RWPE2 (cell line): ENCODE data around the gene TOP2A.

Experiments used
- ATAC-seq: fragments of 200-7000 bp; cut with Tn5 transposase; 3 replicates; pipeline ENCODE4 v1.9.1; 2021; ENCODE audit warnings: low read depth
- DNase-seq: peaks from one replicate; pipeline ENCODE4 v3.0.0-alpha.2; 2020; ENCODE audit warnings: low spot score
- H3K27ac ChIP-seq: fragments of 450-650 bp; 2 replicates; pipeline ENCODE4 v1.5.1; 2017; ENCODE audit warnings: mild to moderate bottlenecking; ENCODE audit not compliant: poor library complexity, severe bottlenecking
- H3K27me3 ChIP-seq: fragments of 250-450 bp; sonication (Bioruptor Pico); 2 replicates; pipeline ENCODE4 v1.5.1; 2021; ENCODE audit warnings: mild to moderate bottlenecking, moderate library complexity; ENCODE audit not compliant: insufficient read depth, poor library complexity, severe bottlenecking
- H3K36me3 ChIP-seq: fragments of 250-450 bp; sonication (Bioruptor Pico); 2 replicates; pipeline ENCODE4 v1.5.1; 2020; ENCODE audit warnings: low read depth, mild to moderate bottlenecking, moderate library complexity
- H3K4me1 ChIP-seq: fragments of 250-450 bp; sonication (Bioruptor Pico); 2 replicates; pipeline ENCODE4 v1.5.1; 2021; ENCODE audit warnings: mild to moderate bottlenecking, moderate library complexity; ENCODE audit not compliant: insufficient read depth, poor library complexity, severe bottlenecking
- H3K4me3 ChIP-seq: fragments of 250-450 bp; sonication (Bioruptor Pico); 2 replicates; pipeline ENCODE4 v1.5.1; 2021; ENCODE audit warnings: mild to moderate bottlenecking, moderate library complexity; ENCODE audit not compliant: severe bottlenecking
- H3K9me3 ChIP-seq: fragments of 250-450 bp; sonication (Bioruptor Pico); 2 replicates; pipeline ENCODE4 v1.5.1; 2021; ENCODE audit warnings: mild to moderate bottlenecking, moderate library complexity; ENCODE audit not compliant: severe bottlenecking
- CTCF ChIP-seq: fragments of 450-650 bp; IDR thresholded peaks from one replicate; pipeline ENCODE4 v1.5.1; 2017; ENCODE audit warnings: mild to moderate bottlenecking, moderate library complexity; ENCODE audit not compliant: poor library complexity, severe bottlenecking

Gene TOP2A

GRCh38 chr17:40360091-40360490 is 57.6 kb downstream of the TOP2A start:
- Histone ChIP-seq H3K27me3 (no peaks in the 10 kb centered on the region), H3K9me3 (no peaks in the 10 kb centered on the region), H3K36me3 (peaks cover 12% of the 10 kb centered on the region), H3K4me3 (no peak overlapping the region), H3K4me1 (peaks cover 3% of the 10 kb centered on the region), H3K27ac (no peak overlapping the region)
- ATAC-seq, result no peak
- TF ChIP-seq CTCF, result no peak
- no peak for DNase-seq

GRCh38 chr17:40358323-40359038 is 59.2 kb downstream of the TOP2A start:
- Histone ChIP-seq H3K36me3 (peaks cover 25% of the 10 kb centered on the region), H3K4me3 (no peak overlapping the region), H3K27me3 (no peaks in the 10 kb centered on the region), H3K27ac (no peak overlapping the region), H3K4me1 (peaks cover 3% of the 10 kb centered on the region), H3K9me3 (no peaks in the 10 kb centered on the region)
- ATAC-seq (peak; percentile 73), DNase-seq (peak; percentile 79)
- peak; percentile 97 for TF ChIP-seq CTCF

GRCh38 chr17:40356990-40357881 is 60.5 kb downstream of the TOP2A start:
- no peak for TF ChIP-seq CTCF
- Histone ChIP-seq H3K4me1 (peaks cover 3% of the 10 kb centered on the region), H3K36me3 (peaks cover 37% of the 10 kb centered on the region), H3K9me3 (no peaks in the 10 kb centered on the region), H3K27ac (no peak overlapping the region), H3K4me3 (no peak overlapping the region), H3K27me3 (no peaks in the 10 kb centered on the region)
- ATAC-seq, result no peak
- no peak for DNase-seq

GRCh38 chr17:40355804-40356758 is 61.6 kb downstream of the TOP2A start:
- Histone ChIP-seq H3K27me3 (no peaks in the 10 kb centered on the region), H3K36me3 (peaks cover 48% of the 10 kb centered on the region), H3K4me3 (no peak overlapping the region), H3K27ac (no peak overlapping the region), H3K9me3 (no peaks in the 10 kb centered on the region), H3K4me1 (peaks cover 3% of the 10 kb centered on the region)
- TF ChIP-seq CTCF, result no peak
- no peak for ATAC-seq
- no peak for DNase-seq
